ENCODE data around the gene MYD88.
"Not testable (repeated sequence)": the region's sequence is repeated elsewhere in the genome, so short reads cannot be mapped to it uniquely, and the experiment has no call there.

The MYD88 gene

DNA sequence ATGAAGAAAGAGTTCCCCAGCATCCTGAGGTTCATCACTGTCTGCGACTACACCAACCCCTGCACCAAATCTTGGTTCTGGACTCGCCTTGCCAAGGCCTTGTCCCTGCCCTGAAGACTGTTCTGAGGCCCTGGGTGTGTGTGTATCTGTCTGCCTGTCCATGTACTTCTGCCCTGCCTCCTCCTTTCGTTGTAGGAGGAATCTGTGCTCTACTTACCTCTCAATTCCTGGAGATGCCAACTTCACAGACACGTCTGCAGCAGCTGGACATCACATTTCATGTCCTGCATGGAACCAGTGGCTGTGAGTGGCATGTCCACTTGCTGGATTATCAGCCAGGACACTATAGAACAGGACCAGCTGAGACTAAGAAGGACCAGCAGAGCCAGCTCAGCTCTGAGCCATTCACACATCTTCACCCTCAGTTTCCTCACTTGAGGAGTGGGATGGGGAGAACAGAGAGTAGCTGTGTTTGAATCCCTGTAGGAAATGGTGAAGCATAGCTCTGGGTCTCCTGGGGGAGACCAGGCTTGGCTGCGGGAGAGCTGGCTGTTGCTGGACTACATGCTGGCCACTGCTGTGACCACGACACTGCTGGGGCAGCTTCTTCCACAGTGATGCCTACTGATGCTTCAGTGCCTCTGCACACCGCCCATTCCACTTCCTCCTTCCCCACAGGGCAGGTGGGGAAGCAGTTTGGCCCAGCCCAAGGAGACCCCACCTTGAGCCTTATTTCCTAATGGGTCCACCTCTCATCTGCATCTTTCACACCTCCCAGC is 2.9 kb downstream of the MYD88 start:
- no peak for DNase-seq (ENCODE audit: low read depth in 1 of 2, low spot score in 1 of 2)

DNA sequence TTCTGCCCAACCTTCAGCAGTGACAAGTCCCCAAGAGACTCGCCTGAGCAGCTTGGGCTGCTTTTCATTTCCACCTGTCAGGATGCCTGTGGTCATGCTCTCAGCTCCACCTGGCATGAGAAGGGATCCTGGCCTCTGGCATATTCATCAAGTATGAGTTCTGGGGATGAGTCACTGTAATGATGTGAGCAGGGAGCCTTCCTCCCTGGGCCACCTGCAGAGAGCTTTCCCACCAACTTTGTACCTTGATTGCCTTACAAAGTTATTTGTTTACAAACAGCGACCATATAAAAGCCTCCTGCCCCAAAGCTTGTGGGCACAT is 3.5 kb downstream of the MYD88 start:
- DNase-seq (ENCODE audit: low read depth in 1 of 2, low spot score in 1 of 2) = no peak

DNA sequence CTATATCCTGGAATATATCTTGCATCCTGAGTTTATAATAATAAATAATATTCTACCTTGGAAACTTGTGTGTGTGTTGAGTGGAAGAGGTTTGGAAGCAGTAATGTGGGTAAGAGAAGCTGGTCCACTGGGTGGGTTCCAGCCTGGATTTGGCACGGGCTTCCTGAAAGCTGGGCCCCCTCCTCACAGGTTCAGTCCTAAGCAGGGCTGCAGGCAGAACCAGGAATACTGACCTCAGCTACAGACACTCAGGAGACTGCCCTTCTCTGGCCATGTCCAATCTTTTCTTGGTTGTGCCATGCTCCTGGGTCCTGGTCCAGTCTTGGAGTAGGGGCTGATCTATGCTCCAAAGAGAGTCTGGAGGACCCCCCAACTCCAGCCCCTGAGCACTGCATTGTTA is 4.5 kb downstream of the MYD88 start:
- no peak for DNase-seq (ENCODE audit: low read depth in 1 of 2, low spot score in 1 of 2)

DNA sequence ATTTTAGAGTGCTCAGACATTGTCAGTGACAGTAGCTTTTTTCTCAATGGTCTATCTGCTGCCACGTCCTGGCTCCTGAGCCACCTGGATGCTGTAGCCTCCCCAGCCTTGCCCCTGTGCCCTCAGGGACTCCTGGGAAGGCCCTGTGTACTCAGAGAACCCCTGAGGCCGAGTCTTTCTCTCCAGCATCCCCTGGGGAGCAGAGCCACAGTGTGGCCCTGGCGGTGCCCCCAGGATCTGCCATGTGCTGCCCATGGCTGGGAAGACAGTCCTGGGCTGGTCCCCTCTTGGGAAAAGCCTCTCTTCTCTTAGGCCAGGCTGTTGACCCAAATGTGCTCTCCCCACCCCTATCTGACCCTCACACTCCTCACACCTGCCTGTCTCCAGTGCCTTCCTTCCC is 5.0 kb downstream of the MYD88 start:
- DNase-seq (ENCODE audit: low read depth in 1 of 2, low spot score in 1 of 2) = no peak

DNA sequence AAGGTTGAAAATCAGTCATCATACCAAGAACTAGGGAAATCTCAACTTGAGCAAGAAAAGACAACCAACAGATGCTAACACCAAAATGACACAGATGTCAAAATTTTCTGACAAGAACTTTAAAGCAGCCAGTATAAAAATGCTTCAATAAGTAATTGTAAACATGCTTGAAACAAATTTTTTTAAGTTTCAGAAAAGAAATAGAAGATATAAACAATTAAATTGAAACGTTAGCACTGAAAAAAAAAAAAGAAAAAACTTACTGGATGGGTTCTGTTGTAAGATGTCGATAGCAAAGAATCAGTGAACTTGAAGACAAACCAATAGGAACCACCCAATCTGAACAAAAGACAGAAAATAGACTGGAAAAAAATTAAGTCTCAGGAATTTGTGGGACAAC is 8.0 kb downstream of the MYD88 start:
- no peak for DNase-seq (ENCODE audit: low read depth in 1 of 2, low spot score in 1 of 2)

DNA sequence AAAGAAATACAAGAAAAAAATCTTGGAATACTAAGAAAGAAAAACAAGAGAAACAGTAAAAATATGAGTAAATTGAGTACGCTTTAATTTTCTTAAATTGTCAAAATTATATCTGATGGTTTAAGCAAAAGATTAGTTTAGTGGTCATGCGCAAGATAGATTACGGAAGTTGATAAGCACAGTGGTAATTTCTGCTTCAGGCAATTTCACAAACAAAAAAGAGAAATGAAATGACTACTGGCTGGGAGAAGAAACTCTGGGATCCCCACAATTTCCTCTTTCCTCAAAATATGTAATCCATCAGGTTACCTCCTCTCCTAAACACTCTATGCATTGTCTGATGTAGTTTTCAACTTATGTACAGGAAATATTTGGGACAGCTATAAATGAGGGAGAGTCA is 9.0 kb downstream of the MYD88 start:
- DNase-seq (ENCODE audit: low read depth in 1 of 2, low spot score in 1 of 2) = no peak

DNA sequence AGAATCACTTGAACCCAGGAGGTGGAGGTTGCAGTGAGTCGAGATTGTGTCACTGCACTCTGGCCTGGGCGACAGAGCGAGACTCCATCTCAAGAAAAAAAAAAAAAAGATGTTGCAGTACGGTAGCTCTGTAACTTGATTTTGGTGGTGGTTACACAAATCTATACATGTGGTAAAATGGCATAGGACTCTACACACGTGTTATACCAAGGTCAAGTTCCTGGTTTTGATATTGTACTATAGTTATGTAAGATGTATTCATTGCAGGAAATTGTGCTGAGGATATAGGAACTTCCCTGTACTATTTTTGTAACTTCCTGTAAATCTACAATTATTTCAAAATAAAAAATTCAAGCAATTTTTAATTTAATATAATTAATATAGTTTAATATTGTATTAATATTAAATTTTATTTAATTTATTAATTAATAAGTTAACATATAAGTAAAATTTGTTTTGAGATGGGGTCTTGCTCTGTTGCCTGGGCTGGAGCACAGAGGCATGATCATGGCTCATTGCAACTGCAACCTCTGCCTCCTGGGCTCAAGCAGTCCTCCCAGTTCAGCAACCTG is 9.9 kb downstream of the MYD88 start:
- no peak for DNase-seq (ENCODE audit: low read depth in 1 of 2, low spot score in 1 of 2)

DNA sequence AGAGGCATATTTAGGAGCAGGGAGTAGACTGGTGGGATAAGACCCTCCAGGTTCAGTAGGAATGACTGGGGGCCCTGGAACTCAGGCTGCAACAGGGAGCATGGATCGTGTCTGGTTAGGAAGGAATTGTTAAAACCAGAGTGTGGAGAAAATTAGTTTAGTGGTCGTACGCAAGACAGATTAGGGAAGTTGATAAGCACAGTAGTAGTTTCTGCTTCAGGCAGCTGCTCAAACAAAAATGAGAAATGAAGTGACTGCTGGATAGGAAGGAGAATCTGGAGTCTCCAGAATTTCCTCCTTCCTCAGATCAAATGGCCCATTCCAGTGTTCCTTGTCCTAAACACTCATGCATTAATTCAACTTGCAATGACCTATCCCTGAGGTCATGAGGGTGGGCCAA is 11.2 kb downstream of the MYD88 start:
- no peak for DNase-seq (ENCODE audit: low read depth in 1 of 2, low spot score in 1 of 2)

DNA sequence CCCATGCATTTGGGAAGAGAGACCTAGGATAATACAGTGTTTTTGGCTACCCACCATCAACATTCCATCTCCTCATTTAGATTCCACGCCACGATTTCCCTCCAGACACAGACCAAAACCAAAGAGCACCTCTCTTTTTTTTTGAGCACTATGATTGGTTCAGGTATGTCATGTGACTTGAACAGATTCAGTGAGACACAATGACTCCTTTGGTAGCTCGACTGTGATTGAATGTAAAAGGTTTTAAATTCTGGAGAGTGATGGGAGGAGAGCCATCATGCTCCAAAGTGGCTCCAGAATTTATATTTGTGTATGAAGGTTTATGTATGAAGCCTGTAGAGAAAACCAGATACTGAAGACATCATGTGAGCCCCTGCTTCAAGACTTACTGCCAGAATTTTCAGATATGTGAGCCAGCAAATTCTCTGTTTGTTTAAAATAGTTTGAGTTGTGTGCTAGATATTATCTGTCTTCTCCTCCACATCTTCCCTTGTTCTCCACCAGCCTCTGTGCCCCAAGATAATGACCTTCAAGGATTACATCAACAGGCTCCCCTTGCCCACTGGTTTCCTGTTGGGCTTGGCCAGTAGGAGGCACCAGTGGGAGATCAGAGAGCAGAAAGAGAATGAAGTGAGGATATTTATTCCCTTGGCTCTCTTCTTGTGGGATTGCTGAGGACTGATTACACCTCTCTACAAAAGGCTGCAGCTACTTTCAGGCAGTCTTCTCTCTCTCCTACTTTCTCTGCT is 12.5 kb downstream of the MYD88 start:
- no peak for DNase-seq (ENCODE audit: low read depth in 1 of 2, low spot score in 1 of 2)

DNA sequence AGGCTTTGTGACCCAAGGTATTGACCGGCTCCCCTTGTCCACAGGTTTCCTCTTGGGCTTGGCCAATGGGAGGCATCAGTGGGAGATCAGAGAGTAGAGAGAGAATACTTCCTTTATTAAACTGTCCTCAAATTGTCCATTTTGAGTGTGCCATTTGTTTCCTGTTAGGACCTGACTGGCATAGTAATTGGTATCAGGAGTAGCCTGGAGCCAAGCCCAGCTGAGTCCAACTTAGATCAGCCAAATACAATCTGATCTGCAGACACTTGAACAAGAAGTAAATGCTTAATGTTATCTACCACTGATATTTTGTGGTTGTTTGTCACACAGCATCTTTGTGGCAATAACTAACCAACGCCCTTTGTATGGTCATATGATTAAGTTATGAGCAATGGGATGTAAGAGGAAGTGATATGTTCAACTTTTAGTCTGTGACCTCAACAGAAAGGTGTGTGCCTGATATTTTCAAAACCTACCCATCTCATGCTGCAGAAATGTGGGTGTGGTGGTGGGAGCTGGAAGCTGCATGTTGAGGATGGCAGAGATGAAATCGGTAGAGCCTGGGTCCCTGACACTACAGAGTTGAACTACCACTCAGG is 13.3 kb downstream of the MYD88 start:
- DNase-seq (ENCODE audit: low read depth in 1 of 2, low spot score in 1 of 2) = no peak

DNA sequence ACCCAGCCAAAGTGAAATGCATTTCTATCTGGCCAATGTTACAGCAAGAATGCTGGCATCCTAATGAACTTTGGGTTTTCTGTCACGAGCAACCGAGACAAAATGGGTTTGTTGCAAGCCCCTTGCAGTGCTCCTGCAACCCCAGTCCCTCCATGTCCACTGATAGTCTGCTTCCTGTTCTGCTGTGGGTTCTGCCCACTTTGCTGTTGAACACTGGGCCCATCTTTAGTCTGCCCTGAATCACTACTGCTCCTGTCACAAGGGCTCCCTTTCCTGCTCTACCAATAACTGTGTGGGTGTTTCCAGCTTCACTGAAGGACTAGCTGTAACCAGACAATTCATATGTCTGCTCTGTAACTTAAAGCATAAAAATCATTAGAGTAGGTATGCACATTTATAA is 14.1 kb downstream of the MYD88 start:
- no peak for DNase-seq (ENCODE audit: low read depth in 1 of 2, low spot score in 1 of 2)

DNA sequence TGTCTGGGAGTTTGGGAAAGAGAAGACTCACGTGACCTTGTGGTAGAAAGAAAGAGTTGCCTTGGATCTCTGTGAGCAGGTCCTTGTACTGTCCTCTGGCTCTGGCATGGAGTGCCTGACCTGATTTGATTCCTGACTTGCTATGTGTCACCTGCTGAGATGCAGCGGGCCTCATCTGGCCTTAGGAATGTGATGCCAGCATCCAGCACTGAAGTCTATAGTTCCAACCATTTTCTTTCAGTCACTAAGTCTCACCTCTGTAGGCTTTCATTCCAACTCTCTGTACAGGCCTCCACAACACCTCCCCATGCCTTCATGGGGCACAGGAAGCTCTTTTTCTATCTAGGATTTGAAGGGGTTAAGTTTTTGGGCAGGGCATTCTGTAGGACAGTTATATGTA is 14.8 kb downstream of the MYD88 start:
- no peak for DNase-seq (ENCODE audit: low read depth in 1 of 2, low spot score in 1 of 2)

DNA sequence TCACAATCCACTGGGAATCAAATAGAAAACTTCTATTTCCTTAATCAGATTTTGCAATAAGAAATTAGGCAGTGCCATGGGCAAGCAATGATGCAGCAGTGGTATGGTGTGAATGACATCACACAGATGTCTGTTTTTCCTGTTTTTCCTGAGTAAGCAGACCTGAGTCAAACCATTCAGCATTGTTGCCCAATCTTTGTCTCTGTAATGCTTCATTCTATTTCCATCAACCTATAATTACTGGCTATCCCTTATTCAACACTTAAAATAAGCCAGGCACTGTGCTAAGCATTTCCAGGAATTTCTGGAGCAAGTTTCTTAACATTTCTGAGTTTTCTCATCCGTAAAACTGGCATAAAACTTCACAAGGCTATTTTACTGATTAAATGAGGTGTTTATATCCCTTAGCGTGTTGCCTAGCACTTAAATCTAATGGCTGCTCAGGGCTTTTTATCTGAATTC is 15.6 kb downstream of the MYD88 start:
- no peak for DNase-seq (ENCODE audit: low read depth in 1 of 2, low spot score in 1 of 2)

DNA sequence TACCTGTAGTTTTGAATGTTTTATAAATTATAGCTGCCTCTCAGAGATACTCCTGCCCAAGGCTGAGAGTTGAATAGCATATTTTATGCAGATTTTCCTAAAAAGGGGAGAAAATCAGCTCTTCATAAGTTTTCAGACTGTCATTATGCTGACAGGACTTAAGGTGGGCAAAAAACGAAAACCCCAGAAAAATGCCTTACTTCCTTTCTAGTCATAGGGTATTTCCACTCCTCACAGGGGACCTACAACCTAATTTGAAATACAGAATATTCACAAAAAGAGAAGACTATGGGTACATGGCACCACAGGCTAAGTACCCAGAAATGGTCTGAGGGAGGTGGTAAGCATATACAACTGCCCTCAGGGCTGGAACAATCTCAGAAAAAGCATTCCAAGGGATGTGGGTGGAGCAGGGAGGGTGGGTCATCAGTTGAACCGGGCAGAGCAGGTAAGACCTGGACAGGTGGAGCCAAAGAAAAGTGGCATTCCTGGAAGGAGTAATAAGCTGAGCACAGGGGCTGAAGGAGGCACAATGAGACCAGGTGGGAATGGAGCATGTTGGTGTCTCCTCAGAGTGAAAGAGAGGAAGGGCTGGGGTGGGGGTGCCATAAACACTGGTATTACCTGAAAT is 16.3 kb downstream of the MYD88 start:
- DNase-seq (ENCODE audit: low read depth in 1 of 2, low spot score in 1 of 2) = no peak

DNA sequence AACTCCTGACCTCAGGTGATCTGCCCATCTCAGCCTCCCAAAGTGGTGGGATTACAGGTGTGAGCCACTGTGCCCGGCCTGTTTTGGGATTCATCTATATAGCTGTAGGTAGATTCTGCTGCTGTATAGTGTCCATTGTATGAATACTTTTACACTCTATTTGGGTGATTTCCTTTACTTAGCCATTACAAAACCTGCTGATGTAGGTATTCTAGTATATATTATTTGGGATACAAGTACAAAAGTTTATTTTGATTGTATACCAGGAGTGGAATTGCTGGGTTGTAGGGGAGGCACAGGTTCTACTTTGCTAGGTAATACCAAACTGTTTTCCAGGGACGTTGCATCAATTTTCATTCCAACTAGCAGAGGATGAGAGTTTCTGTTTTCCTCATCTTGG is 17.4 kb downstream of the MYD88 start:
- DNase-seq (ENCODE audit: low read depth in 1 of 2, low spot score in 1 of 2) = no peak

DNA sequence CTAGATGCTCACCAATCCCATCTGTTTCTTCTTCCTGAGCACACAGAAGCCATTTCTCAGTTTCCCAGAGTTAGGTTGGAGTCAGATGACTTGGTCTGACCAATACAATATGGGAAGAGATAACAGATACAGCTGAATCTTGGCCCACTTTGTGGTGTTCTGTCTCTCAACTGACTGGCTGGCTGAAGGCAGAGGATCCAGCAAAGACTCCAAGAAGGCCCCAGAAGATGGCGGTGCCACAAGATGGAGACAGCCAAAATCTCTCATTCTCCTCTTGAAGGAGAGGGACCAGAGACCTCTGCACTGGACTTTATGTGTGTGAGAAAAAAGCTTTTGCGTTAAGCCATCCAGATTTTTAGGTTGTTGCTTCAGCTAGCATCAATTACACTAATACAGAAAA is 18.7 kb downstream of the MYD88 start:
- DNase-seq (ENCODE audit: low read depth in 1 of 2, low spot score in 1 of 2) = no peak

DNA sequence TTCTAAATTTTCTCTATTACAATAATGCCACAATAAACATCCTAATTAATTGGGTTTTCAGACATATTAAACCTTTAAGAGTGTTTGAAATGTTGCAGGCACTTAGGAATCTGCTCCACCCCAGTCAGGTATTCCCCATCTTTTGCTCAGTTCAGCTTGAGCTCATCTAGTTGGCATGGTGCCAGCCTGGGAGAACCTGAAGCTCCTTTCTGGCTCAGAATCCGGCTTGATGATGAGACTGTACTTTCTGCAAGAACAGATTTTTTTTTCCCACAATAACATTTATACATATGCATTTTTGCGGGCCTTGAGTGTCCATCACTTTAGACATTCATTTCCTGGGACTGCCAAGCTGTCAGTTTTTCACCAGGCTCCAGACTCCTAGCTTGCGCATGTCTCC is 19.1 kb downstream of the MYD88 start:
- DNase-seq (ENCODE audit: low read depth in 1 of 2, low spot score in 1 of 2) = no peak

DNA sequence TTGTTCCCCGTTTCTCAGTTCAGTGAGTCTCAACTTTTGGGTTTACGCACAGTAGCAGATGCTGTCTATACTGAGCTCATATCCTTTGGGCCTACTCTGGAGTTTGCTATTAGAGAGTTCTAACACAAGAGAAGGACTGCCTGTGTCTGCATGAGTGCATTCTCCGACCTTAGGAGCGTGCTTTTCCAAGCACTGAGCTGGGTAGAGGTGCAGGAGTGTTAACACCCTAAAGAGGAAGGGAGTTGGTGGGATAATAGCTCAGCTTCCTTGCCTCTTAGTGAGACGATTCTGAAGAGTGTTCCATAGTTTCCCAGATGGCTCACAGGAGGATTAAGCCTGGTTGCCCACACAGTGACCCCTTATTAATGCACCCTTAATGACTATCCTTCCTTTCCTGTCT is 20.0 kb downstream of the MYD88 start:
- no peak for DNase-seq (ENCODE audit: low read depth in 1 of 2, low spot score in 1 of 2)

DNA sequence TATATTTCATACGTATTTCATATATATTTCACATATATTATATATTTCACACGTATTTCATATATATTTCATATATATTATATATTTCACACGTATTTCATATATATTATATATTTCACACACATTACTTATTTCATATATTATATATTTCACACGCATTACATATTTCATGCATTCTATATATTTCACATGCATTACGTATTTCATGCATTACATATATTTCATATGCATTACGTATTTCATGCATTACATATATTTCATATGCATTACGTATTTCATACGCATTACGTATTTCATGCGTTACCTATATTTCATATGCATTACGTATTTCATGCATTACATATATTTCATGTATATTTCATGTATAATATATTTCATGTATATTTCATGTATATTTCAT is 22.2 kb downstream of the MYD88 start:
- not testable (repeated sequence) for DNase-seq (ENCODE audit: low read depth in 1 of 2, low spot score in 1 of 2)

DNA sequence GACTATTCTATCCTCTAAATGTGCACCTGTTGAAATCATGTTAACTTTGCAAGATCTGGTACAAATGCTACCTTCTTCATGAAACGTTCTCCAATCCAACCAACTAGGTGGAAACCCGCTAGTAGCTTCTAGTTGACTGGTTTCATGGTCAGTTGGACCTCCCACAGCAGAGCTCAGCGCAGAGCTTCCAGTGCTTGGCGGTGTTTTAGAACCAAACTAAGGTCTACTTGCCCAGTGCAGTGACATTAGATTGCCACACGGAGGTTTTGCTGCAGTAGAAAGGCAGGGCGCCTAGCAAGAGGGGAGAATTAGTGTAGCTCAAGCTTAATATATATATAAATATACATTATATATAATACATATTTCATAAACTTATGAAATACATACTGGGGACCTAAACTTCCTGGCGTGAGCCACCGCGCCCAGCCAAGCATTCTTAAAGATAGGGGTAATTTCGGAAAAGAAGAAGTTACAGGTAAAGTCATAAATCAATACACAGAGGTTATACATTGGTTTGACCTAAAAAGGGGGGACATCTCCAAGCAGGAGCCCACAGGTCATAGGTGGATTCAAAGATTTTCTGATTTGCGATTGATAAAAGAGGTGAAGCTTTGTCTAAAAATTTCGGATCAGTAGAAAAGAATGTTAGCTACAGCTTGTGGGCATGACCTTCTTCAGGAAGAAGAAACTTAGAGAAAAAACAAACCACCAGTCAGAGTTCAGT is 24.8 kb downstream of the MYD88 start:
- no peak for DNase-seq (ENCODE audit: low read depth in 1 of 2, low spot score in 1 of 2)

All from activated CD4-positive, alpha-beta T cell treated with anti-CD3 and anti-CD28 coated beads, Interleukin-2, amount 50 U/mL, for 24 hours (primary cell).